Mononuclear cell (primary cell): ENCODE data around the gene OMA1. TPM values are rescaled to one million over a fixed set of nuclear protein-coding genes. Genes with fewer than 3 reads are reported as not detected.
"Not testable (repeated sequence)": the region's sequence is repeated elsewhere in the genome, so short reads cannot be mapped to it uniquely, and the experiment has no call there.

ENCODE experiments used
- H3K27me3 ChIP-seq: 2 replicates; pipeline ENCODE4 v1.6.0; 2011; ENCODE audit warnings: low read length, control low read depth; ENCODE audit not compliant: insufficient read depth
- H3K4me1 ChIP-seq: 2 replicates; pipeline ENCODE4 v1.5.1; 2011; ENCODE audit warnings: mild to moderate bottlenecking, low read length, control low read depth; ENCODE audit not compliant: insufficient read depth
- H3K4me3 ChIP-seq: 2 replicates; pipeline ENCODE4 v1.5.1; 2011; ENCODE audit warnings: mild to moderate bottlenecking, low read length, moderate library complexity
- H3K9me3 ChIP-seq: 2 replicates; pipeline ENCODE4 v1.5.1; 2011; ENCODE audit warnings: low read depth, mild to moderate bottlenecking, control low read depth, low read length
- total RNA-seq: library from RNA; depleted of rRNA; stranded (reverse); fragments of >200 nt; gene quantifications from one replicate; pipeline ENCODE4 v1.2.3, GENCODE V29; 2012

Gene OMA1
- total RNA-seq, 1 donor = 80.9 TPM

- H3K4me1 ChIP-seq, H3K27me3 ChIP-seq, H3K9me3 ChIP-seq, H3K4me3 ChIP-seq: not testable (repeated sequence)
These were observed 17.2 kb upstream of the OMA1 start for GRCh38 chr1:58563715-58564114.

DNA sequence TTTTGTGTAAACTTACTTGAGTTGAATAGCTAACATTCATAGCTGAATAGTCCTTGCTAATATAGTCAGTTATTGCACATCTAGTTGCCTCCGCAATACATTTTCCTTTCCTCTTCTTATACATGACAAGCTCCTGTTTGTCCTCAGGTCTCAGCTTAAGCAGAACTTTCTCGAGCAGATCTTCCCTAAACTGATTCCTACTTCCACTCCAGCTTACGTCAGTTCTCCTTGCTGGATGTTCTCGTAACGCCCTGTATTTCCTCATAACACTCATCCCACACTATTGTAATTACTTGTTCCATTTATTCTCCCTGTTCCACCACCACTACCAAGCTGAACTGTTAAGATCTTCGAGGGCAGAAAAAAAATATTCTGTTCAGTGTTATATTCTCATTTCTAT, 15.1 kb upstream of the OMA1 start:
- Histone ChIP-seq H3K27me3 (peaks cover 10% of the 10 kb centered on the region), H3K4me1 (no peaks in the 10 kb centered on the region), H3K9me3 (no peaks in the 10 kb centered on the region), H3K4me3 (no peak overlapping the region)

GRCh38 chr1:58555393-58555792, 8.9 kb upstream of the OMA1 start:
- Histone ChIP-seq H3K4me3 (no peak overlapping the region), H3K4me1 (no peaks in the 10 kb centered on the region), H3K27me3 (peaks cover 10% of the 10 kb centered on the region), H3K9me3 (no peaks in the 10 kb centered on the region)

- H3K4me1 ChIP-seq = peaks cover 4% of the 10 kb centered on the region
- H3K9me3 ChIP-seq = no peaks in the 10 kb centered on the region
- no peaks in the 10 kb centered on the region for H3K27me3 ChIP-seq
- no peak overlapping the region for H3K4me3 ChIP-seq
These were observed 4.9 kb upstream of the OMA1 start for GRCh38 chr1:58551186-58552140.

GRCh38 chr1:58549291-58549690, 2.8 kb upstream of the OMA1 start:
- H3K4me3 ChIP-seq, H3K9me3 ChIP-seq, H3K27me3 ChIP-seq: not testable (repeated sequence)
- H3K4me1 ChIP-seq = peaks cover 18% of the 10 kb centered on the region

DNA sequence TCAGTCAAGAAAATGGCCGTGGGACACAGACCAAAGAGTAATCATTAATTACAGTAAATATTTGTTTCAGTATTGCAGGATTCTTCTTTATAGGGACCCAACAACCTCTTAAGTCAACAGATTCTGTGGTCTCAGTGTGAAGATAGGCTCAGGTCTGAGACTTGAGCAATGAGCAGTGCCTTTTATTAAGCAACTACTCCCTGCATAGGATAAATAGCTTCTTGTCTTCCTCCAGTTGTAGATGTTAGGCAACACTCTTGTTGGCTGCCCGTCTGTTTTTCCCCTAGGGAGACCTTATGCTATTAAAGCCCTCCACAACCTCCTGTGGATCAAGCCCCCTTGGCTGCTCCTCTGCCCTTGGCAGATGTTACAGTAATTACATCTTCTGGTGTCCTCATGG, 1.8 kb upstream of the OMA1 start:
- H3K27me3 ChIP-seq = no peaks in the 10 kb centered on the region
- peaks cover 18% of the 10 kb centered on the region for H3K4me1 ChIP-seq
- no peaks in the 10 kb centered on the region for H3K9me3 ChIP-seq
- no peak overlapping the region for H3K4me3 ChIP-seq

- H3K4me3 ChIP-seq = peak overlapping the region; percentile 75
- H3K4me1 ChIP-seq = peaks cover 18% of the 10 kb centered on the region
- H3K27me3 ChIP-seq = no peaks in the 10 kb centered on the region
- H3K9me3 ChIP-seq = no peaks in the 10 kb centered on the region
These were observed 671 bp downstream of the OMA1 start for GRCh38 chr1:58545591-58546519.

- Histone ChIP-seq H3K4me1 (peaks cover 18% of the 10 kb centered on the region), H3K9me3 (no peaks in the 10 kb centered on the region), H3K27me3 (no peaks in the 10 kb centered on the region), H3K4me3 (no peak overlapping the region)
These were observed 3.3 kb downstream of the OMA1 start for GRCh38 chr1:58543260-58543659.

DNA sequence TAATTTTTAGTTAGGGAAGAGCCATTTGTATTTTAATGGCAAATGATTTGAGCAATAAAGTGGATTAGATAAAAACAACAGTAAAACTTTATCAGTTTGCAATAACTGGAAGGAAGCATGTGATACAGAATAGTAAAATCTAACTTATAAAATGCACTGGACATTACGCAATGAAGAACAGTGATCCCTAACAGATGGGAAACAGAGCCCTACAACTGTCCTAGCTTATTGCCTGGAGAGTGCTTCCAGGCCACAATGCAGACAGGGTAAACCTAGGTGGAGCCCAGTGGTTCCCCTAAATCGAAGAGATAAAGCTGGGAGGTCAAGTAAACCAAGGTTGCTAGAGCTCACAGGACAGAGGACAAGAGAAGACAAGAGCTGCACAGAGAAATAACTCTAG, 7.0 kb downstream of the OMA1 start:
- no peak overlapping the region for H3K4me3 ChIP-seq
- no peaks in the 10 kb centered on the region for H3K27me3 ChIP-seq
- no peaks in the 10 kb centered on the region for H3K9me3 ChIP-seq
- peaks cover under 1% of the 10 kb centered on the region for H3K4me1 ChIP-seq

DNA sequence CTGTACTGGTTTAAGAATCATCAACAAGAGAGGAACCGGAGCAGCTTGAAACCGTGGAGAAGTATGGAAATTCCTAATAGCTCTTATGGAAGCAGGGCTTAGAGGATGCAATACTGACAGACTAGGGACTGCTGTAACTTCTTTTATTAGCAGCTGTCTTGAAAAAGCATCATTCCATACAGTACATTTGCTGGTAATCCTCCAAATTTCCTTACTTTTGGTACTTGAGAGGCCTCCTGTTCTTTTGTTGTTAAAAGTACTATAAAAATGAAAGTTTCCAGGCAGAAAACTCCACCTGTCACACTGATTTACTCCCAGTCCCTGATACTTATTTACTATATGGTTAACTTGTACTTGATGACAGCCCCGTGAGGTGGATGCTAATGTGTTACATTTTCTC, 7.7 kb downstream of the OMA1 start:
- no peak overlapping the region for H3K4me3 ChIP-seq
- H3K9me3 ChIP-seq = no peaks in the 10 kb centered on the region
- H3K4me1 ChIP-seq = no peaks in the 10 kb centered on the region
- H3K27me3 ChIP-seq = no peaks in the 10 kb centered on the region

DNA sequence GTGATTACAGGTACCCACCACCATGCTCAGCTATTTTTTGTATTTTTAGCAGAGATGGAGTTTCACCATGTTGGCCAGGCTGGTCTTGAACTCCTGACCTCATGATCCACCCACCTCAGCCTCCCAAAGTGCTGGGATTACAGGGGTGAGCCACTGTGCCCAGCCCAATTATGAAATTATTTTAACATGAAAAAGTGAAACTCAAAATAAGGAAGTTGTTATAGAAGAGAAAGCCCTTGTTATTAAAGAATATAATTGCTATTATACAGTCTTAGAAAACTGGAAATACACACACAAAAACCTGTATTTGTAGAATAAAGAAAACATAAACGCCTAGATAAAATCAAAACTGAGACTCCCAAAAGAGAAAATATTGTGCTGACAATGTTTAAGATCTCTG, 14.7 kb downstream of the OMA1 start:
- H3K27me3 ChIP-seq, H3K9me3 ChIP-seq, H3K4me1 ChIP-seq, H3K4me3 ChIP-seq: not testable (repeated sequence)

- Histone ChIP-seq H3K4me3 (no peak overlapping the region), H3K27me3 (no peaks in the 10 kb centered on the region), H3K9me3 (no peaks in the 10 kb centered on the region), H3K4me1 (no peaks in the 10 kb centered on the region)
These were observed 17.2 kb downstream of the OMA1 start for GRCh38 chr1:58529284-58529683.

GRCh38 chr1:58528518-58528917, 18.0 kb downstream of the OMA1 start:
- H3K27me3 ChIP-seq = no peaks in the 10 kb centered on the region
- peaks cover 4% of the 10 kb centered on the region for H3K4me1 ChIP-seq
- no peak overlapping the region for H3K4me3 ChIP-seq
- H3K9me3 ChIP-seq = no peaks in the 10 kb centered on the region

DNA sequence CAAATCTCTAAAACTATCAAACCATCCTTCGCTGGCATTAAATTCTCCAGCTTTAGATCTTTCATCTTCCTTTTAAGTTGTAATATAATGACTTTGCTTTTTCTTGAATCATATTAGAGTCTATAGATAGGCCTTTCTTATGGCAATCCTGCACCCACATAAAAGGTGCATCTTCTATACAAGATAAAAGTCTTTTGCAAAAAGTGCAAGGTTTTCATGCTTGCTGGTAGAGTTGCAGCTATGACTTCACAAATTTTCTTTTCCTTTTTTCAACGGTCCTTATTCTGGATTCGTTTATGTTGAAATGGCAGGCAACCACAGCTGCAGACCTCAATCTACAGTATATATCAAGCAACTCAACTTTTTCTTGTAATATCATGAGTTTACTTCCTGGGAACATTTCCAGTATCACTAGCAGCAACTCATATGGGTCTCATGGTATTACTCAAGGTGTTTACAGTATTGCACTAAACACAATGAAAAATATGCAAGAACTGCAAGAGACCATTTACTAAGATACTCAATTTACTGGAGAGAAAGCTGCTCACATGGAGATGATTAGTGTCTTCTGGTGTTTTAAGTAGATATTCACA, 22.1 kb downstream of the OMA1 start:
- Histone ChIP-seq H3K4me1 (peaks cover 4% of the 10 kb centered on the region), H3K4me3 (no peak overlapping the region), H3K9me3 (no peaks in the 10 kb centered on the region), H3K27me3 (no peaks in the 10 kb centered on the region)

DNA sequence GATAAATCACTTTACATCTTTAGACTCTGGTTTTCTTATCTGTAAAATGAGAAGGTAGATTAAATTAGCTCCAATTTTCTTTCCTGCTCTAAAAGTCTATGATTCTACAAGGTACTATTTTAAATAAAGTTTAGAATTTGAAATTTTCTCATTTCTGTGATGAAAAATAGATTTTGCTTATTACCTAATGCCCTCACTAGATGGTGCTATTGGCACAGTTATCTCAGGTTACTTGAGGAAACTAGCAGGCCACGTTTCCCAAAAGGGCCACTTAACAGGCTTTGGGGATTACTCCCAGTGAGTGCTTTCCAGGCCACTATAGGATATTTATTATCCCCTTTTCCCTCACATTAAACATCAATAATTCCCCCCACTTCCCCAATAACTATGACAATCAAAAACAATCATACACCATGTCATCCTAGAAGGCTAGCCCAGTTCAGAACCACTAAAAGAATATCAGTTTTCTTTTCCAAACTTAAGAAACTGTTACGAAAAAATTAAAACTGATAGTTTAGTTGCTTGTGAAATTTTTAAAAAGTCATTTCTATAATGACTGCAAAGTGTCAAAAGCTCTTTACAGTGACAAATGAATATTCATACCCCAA, 30.6 kb downstream of the OMA1 start:
- Histone ChIP-seq H3K9me3 (no peaks in the 10 kb centered on the region), H3K4me3 (no peak overlapping the region), H3K4me1 (no peaks in the 10 kb centered on the region), H3K27me3 (no peaks in the 10 kb centered on the region)
